ENCODE measurements around the gene PKN1.

GRCh38 chr19:14472202-14472938 is 39.3 kb downstream of the PKN1 start:
- TF ChIP-seq CTCF (conservative IDR thresholded peaks at IDR 0.05; ENCODE audit: low read depth in 2 of 2) (peak; percentile 77 to 83), EZH2phosphoT487 (IDR thresholded peaks at IDR 0.05; ENCODE audit: unreplicated experiment) (no peak), CREB1 (CRISPR knock-in tag; IDR thresholded peaks at IDR 0.05; ENCODE audit: low read depth) (no peak; the same call in 1 of the 2 replicates), REST (IDR thresholded peaks at IDR 0.05; ENCODE audit: unreplicated experiment) (no peak), POLR2AphosphoS5 (IDR thresholded peaks at IDR 0.05; ENCODE audit: low read depth) (peak; percentile 86), ZNF114 (CRISPR knock-in tag; IDR thresholded peaks at IDR 0.05) (no peak)
